Astrocyte (in vitro differentiated cells and primary cell): ENCODE data around the gene DNAJC6. TPM values are rescaled to one million over a fixed set of nuclear protein-coding genes. Genes with fewer than 3 reads are reported as not detected.

Experiments used
- DNase-seq: peaks from one replicate; pipeline ENCODE4 v3.0.0-alpha.2; 2010; ENCODE audit warnings: low read depth
- FAIRE-seq: peaks from 2 replicates; lab custom pipeline; 2011; peaks lifted over from hg19 to GRCh38; lab: Jason Lieb, UNC
- H2AFZ ChIP-seq: 2 replicates; pipeline ENCODE4 v1.6.0; 2012; ENCODE audit warnings: low read depth, low read length, inconsistent platforms
- H3K27ac ChIP-seq: 2 replicates; pipeline ENCODE4 v1.5.1; 2011; ENCODE audit warnings: low read depth, low read length, inconsistent platforms
- H3K27me3 ChIP-seq: 2 replicates; pipeline ENCODE4 v1.6.0; 2011; ENCODE audit warnings: low read length, inconsistent platforms; ENCODE audit not compliant: insufficient read depth
- H3K36me3 ChIP-seq: 2 replicates; pipeline ENCODE4 v1.5.1; 2011; ENCODE audit warnings: low read length, inconsistent platforms; ENCODE audit not compliant: insufficient read depth
- H3K4me1 ChIP-seq: 2 replicates; pipeline ENCODE4 v1.5.1; 2011; ENCODE audit warnings: low read length, inconsistent platforms; ENCODE audit not compliant: insufficient read depth
- H3K4me2 ChIP-seq: 2 replicates; pipeline ENCODE4 v1.6.0; 2012; ENCODE audit warnings: low read length, inconsistent platforms
- H3K4me3 ChIP-seq: 2 replicates; pipeline ENCODE4 v1.5.1; 2011; ENCODE audit warnings: low read depth, mild to moderate bottlenecking, low read length, inconsistent platforms; ENCODE audit not compliant: insufficient read depth
- H3K79me2 ChIP-seq: 2 replicates; pipeline ENCODE4 v1.6.0; 2012; ENCODE audit warnings: mild to moderate bottlenecking, low read length, inconsistent platforms; ENCODE audit not compliant: insufficient read depth
- H3K9ac ChIP-seq: 2 replicates; pipeline ENCODE4 v1.6.0; 2012; ENCODE audit warnings: mild to moderate bottlenecking, low read length, inconsistent platforms
- H3K9me3 ChIP-seq: 2 replicates; pipeline ENCODE4 v1.5.1; 2012; ENCODE audit warnings: low read depth, mild to moderate bottlenecking, low read length, inconsistent platforms; ENCODE audit not compliant: insufficient read depth
- H4K20me1 ChIP-seq: 2 replicates; pipeline ENCODE4 v1.6.0; 2012; ENCODE audit warnings: low read length, inconsistent platforms; ENCODE audit not compliant: insufficient read depth
- H3K27ac Mint-ChIP-seq: one replicate; pipeline ENCODE4 v1.8.0; 2021; ENCODE audit warnings: mild to moderate bottlenecking, mixed read lengths; ENCODE audit not compliant: unreplicated experiment
- H3K27me3 Mint-ChIP-seq: one replicate; pipeline ENCODE4 v1.8.0; 2021; ENCODE audit warnings: low read depth, mixed read lengths; ENCODE audit not compliant: unreplicated experiment
- H3K36me3 Mint-ChIP-seq: one replicate; pipeline ENCODE4 v1.8.0; 2021; ENCODE audit warnings: low read depth, mixed read lengths; ENCODE audit not compliant: unreplicated experiment
- H3K4me1 Mint-ChIP-seq: one replicate; pipeline ENCODE4 v1.8.0; 2021; ENCODE audit warnings: low read depth, mixed read lengths; ENCODE audit not compliant: unreplicated experiment
- H3K4me3 Mint-ChIP-seq: one replicate; pipeline ENCODE4 v1.8.0; 2021; ENCODE audit warnings: mild to moderate bottlenecking, moderate library complexity, mixed read lengths; ENCODE audit not compliant: unreplicated experiment
- H3K9me3 Mint-ChIP-seq: one replicate; pipeline ENCODE4 v1.8.0; 2021; ENCODE audit warnings: mild to moderate bottlenecking, mixed read lengths; ENCODE audit not compliant: unreplicated experiment
- EZH2 ChIP-seq: IDR thresholded peaks from 2 replicates; pipeline ENCODE4 v1.6.1; 2012; ENCODE audit warnings: mild to moderate bottlenecking, low read length, inconsistent platforms; ENCODE audit not compliant: insufficient read depth
- total RNA-seq: library from RNA; stranded (reverse); gene quantifications from 2 replicates; pipeline ENCODE4 v1.2.1, GENCODE V29; 2021
- TF ChIP-seq, protein P1 (sequence below): IDR thresholded peaks from 2 replicates; pipeline ENCODE4 v1.5.1; 2011; ENCODE audit warnings: low read depth, mild to moderate bottlenecking, inconsistent platforms, low read length, moderate library complexity; ENCODE audit not compliant: insufficient read depth

DNAJC6 gene
- total RNA-seq, 1 donor from 2014 or later = 8.9 TPM

DNA sequence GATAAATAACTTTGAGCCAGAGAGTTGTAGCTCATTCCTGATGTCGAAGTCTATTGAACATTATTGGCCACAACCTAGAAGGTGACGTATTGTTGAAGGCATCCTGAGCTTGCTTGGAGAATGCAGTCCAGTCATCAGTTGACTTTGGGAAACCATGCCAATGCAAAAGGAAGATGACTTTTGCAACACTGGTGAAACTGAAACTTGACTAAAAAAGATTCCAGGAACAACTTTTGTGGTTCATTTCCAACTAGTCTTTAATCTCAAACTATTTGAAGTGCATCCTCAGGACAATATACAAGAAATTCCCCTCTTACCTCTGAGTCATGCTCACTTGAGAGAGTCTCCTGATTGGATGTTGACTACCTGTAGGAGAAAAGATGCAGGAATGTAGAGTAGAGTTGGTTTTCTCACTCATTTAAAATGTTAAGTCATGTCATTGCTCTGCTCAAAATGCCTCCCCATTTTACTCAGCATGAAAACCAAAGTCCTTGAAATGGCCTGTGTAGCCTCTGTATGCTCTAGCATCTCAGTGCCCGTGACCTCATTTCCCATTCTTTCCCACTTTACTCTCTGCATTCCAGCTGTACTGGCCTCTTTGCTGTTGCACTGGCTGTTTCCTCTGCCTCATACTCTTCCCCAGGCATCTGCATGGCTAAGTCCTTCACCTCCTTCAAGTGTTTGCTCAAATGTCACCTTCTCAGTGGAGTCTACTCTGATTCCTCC lies 86.7 kb downstream of the DNAJC6 start:
- H3K27ac ChIP-seq = no peak overlapping the region
- H3K4me3 ChIP-seq = no peak overlapping the region
- no peak for FAIRE-seq
- Mint-ChIP-seq H3K27me3 (no peaks in the 10 kb centered on the region), H3K4me3 (no peak overlapping the region), H3K27ac (peak overlapping the region; percentile 43), H3K4me1 (peaks cover 9% of the 10 kb centered on the region), H3K36me3 (peaks cover 2% of the 10 kb centered on the region), H3K9me3 (no peaks in the 10 kb centered on the region)
- H2AFZ ChIP-seq = no peak overlapping the region
- no peak overlapping the region for H3K9ac ChIP-seq
- DNase-seq = peak; percentile 79
- H4K20me1 ChIP-seq = no peaks in the 10 kb centered on the region
- peak overlapping the region; percentile 23 for H3K4me2 ChIP-seq
- H3K36me3 ChIP-seq = no peaks in the 10 kb centered on the region
- no peaks in the 10 kb centered on the region for H3K9me3 ChIP-seq
- no peaks in the 10 kb centered on the region for H3K27me3 ChIP-seq
- no peaks in the 10 kb centered on the region for H3K4me1 ChIP-seq
- no peaks in the 10 kb centered on the region for H3K79me2 ChIP-seq
- TF ChIP-seq, protein P1, sequence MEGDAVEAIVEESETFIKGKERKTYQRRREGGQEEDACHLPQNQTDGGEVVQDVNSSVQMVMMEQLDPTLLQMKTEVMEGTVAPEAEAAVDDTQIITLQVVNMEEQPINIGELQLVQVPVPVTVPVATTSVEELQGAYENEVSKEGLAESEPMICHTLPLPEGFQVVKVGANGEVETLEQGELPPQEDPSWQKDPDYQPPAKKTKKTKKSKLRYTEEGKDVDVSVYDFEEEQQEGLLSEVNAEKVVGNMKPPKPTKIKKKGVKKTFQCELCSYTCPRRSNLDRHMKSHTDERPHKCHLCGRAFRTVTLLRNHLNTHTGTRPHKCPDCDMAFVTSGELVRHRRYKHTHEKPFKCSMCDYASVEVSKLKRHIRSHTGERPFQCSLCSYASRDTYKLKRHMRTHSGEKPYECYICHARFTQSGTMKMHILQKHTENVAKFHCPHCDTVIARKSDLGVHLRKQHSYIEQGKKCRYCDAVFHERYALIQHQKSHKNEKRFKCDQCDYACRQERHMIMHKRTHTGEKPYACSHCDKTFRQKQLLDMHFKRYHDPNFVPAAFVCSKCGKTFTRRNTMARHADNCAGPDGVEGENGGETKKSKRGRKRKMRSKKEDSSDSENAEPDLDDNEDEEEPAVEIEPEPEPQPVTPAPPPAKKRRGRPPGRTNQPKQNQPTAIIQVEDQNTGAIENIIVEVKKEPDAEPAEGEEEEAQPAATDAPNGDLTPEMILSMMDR = no peak
- no peak for TF ChIP-seq EZH2

DNA sequence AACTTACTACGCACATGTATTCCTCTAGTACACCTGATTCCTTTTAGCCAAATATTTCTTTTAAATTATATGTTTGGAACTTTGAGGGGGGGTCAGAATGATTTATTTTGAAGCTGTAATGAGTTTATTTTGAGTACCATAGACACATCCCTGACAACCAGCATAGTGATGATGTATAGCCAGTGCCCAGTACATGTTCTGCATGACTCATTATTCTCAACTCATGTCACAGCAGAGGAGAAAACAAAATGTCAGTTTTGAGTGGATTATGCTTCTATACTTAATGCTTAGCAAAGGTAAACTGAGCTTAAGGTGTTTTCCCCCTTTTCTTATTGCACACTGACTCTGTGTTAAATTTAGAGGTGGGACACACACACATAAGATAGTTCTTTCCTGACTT lies 88.7 kb downstream of the DNAJC6 start:
- Histone ChIP-seq H3K27me3 (no peaks in the 10 kb centered on the region), H3K9ac (no peak overlapping the region), H4K20me1 (no peaks in the 10 kb centered on the region), H3K4me2 (no peak overlapping the region), H2AFZ (no peak overlapping the region), H3K9me3 (no peaks in the 10 kb centered on the region), H3K36me3 (no peaks in the 10 kb centered on the region), H3K4me1 (no peaks in the 10 kb centered on the region), H3K79me2 (no peaks in the 10 kb centered on the region), H3K4me3 (no peak overlapping the region), H3K27ac (no peak overlapping the region)
- TF ChIP-seq, protein P1 = no peak
- no peak for TF ChIP-seq EZH2
- Mint-ChIP-seq H3K4me1 (peaks cover 9% of the 10 kb centered on the region), H3K36me3 (peaks cover 4% of the 10 kb centered on the region), H3K9me3 (no peaks in the 10 kb centered on the region), H3K27me3 (no peaks in the 10 kb centered on the region), H3K4me3 (no peak overlapping the region), H3K27ac (no peak overlapping the region)
- no peak for FAIRE-seq
- no peak for DNase-seq

DNA sequence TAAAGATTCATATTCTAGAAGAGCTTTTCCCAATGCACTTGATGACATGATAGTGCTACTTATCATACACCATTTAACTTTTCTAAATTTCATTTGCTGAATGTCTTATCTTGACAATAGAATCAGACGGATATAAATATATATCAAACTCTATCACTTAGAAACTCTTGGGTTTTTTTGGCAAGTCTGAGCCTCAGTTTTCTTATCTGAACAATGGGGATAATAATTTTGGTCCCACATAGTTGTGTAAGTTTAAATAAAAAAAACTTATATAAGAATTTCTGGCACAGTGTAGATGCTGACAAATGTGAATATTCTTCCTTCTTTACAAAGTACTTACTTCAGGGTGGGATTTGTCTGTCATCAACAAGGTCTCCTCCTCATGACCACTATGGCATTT lies 89.7 kb downstream of the DNAJC6 start:
- Histone ChIP-seq H2AFZ (no peak overlapping the region), H3K27me3 (no peaks in the 10 kb centered on the region), H4K20me1 (no peaks in the 10 kb centered on the region), H3K4me3 (no peak overlapping the region), H3K9me3 (no peaks in the 10 kb centered on the region), H3K9ac (no peak overlapping the region), H3K36me3 (no peaks in the 10 kb centered on the region), H3K4me2 (no peak overlapping the region), H3K79me2 (no peaks in the 10 kb centered on the region), H3K27ac (no peak overlapping the region), H3K4me1 (no peaks in the 10 kb centered on the region)
- Mint-ChIP-seq H3K4me1 (peaks cover 6% of the 10 kb centered on the region), H3K36me3 (peaks cover 4% of the 10 kb centered on the region), H3K27ac (no peak overlapping the region), H3K9me3 (no peaks in the 10 kb centered on the region), H3K27me3 (no peaks in the 10 kb centered on the region), H3K4me3 (no peak overlapping the region)
- no peak for DNase-seq
- TF ChIP-seq, protein P1 = no peak
- no peak for TF ChIP-seq EZH2
- FAIRE-seq = no peak
